NCI-H2196 treated with DMSO at 0.1 percent for 48 hours (cell line): ENCODE results near the gene DNAJB11.
"Not testable (repeated sequence)": the region's sequence is repeated elsewhere in the genome, so short reads cannot be mapped to it uniquely, and the experiment has no call there.

Source experiments
- DNase-seq: peaks from one replicate; lab custom pipeline; 2025; ENCODE audit not compliant: unreplicated experiment; lab: John Stamatoyannopoulos, UW

The DNAJB11 gene

DNA sequence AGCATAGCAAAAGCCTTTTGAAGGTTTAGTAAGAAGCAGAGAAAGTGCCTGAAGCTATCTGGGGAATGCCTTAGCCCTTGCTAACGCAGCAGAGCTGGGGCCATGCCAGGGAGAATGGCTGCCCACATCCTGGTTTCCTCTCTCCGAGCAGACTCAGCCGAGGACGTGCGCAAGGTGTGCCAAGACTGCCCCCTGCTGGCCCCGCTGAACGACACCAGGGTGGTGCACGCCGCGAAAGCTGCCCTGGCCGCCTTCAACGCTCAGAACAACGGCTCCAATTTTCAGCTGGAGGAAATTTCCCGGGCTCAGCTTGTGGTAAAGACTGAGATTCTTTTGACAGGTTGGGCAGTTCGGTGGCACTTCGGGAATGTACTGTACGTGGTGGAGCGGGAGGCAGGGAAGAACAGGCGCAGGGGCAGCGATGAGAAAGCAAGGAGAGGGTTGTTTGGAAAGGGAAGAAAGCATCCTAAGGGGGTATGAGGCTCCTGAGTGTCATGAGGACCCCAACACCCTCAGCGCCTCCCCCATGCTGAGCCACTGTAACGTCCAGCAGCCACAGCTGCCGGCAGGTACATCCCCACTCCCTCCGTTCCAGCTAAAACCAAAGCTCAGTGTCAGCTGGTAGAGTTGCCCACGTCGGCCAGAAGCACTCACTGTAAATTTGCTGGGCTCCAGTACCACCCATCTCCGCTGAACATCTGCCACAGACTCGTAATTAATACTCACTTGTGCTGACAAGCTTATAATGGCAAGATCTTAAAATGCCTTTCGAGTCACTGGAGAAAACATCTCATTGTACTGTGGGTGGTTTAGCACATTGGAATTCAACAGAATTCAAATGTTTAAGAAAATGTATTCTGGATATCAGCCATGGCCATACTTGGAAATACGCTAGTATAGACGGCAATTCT is 46.8 kb downstream of the DNAJB11 start:
- peak; percentile 99 for DNase-seq

DNA sequence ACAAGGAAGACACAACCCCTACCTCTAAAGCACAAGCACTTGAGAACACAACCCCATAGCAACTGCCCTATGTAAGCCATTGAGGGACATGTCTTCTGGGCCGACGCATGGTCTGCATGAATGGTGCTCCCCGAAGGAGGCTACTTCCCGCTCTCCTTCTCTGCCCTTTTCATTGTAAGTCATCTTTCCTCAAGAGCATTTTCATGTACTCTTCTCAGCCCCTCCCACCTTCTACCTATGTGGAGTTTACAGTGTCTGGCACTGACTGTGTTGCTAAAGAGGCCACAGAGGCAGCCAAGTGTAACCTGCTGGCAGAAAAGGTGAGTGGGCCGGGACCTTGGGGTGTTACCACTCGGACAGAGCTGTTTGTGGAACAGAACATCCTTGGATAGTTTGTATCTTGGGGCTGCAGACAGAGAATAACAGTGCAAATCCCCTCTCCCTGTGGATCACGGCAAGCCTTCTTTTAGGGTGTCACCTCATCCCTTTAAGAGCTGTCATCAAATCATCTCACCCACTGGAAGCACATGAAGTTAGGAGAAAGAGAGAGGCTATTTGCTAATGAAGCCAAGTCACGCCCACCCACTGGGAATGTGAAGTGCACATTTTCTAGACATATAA is 47.9 kb downstream of the DNAJB11 start:
- no peak for DNase-seq

DNA sequence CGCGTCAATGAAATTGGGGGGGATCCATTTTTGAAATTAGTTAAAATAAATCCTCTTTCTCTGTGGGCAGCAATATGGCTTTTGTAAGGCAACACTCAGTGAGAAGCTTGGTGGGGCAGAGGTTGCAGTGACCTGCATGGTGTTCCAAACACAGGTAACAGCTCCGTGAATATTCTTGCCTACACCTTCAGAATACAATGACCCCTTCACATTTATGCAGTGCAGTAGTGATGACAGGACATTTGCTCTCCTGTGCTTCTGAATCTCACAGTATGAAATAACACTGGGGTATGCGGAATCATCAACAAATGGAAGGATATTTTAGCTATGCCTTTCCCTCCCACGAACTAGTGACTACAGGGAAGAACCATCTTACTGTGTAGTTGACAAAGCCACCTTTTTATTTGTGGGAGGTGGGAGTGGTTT is 49.3 kb downstream of the DNAJB11 start:
- DNase-seq, result no peak

DNA sequence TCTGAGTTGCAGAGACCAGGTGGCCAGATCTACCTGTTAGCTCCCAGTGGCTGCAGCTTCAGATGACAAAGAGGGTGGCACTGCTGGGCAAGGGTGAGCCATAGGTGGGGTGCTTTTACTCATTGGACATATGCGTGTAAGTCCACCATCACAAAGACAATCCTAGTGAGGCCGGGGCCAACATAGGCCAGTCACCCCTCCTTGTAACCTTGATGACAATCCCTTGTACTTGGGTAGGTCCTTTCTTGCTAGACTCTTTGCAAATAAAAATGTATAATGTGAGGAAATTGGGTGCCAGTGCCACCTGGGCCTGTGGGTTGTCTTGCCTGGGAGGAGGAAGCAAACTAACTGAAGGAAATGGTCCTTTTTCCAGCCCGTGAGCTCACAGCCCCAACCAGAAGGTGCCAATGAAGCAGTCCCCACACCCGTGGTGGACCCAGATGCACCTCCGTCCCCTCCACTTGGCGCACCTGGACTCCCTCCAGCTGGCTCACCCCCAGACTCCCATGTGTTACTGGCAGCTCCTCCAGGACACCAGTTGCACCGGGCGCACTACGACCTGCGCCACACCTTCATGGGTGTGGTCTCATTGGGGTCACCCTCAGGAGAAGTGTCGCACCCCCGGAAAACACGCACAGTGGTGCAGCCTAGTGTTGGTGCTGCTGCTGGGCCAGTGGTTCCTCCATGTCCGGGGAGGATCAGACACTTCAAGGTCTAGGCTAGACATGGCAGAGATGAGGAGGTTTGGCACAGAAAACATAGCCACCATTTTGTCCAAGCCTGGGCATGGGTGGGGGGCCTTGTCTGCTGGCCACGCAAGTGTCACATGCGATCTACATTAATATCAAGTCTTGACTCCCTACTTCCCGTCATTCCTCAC is 49.9 kb downstream of the DNAJB11 start:
- no peak for DNase-seq

DNA sequence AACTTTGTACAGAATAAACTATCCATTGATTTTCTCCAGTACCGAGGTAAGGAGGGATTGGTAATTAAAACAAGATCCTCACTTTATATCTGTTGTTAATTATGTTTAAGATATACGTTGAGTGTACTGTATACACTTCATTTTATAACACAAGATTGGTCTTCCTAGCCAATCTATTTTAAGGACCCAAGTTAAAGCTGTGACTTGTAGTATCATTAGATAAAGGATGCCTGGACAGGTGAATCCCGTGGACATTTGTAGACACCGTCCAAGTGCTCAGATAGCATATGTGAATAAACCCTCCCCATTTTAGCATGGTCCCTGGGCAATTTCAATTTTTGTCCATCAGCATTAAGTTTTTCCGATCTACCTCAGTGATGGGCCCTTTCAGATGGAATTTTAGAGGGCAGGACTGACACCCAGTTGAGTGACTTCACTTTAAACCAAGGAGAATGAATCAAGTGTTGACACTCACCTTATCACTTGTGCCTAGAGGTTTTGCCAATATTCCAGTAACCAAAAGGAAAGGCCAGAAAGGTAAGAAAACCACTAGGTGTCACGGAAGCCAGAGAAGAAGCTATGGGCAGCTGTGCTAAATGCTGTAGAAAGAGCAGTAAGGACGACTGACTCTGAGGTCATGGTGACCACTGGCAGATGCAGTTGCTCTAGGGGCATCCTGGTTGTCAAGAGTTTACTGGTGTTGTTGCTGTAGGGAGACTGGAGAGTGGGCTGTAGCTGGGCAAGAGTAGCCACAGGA is 51.6 kb downstream of the DNAJB11 start:
- no peak for DNase-seq

DNA sequence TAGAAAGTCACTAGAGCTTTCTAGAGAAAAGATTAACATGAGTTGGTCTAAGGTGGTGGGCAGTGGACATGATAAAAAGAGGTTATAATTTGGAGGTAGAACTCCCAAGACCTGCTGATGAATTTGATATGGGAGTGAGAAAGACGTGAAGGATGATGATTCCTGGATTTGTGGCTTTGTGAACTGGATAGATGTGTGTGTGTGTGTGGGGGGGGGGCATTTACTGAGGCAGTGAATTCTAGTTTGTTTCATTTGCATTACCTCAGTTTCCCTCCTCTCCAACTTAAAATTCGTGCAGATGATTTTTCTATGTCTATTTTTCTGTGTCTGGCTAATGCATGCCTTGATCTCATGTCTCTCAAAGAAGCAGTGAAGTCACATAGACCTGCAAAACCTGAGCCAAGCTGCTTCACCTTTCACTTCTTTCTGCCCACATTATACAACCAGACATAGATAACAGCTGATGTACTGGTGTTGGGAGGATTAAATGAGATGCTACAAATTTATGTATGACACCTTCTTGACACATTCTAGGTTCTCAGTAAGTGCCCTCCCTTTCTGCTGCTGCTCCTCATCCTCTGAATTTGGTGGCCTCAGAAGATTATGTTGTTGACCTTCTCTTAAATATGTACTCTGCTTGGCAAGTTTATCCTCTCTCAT is 52.3 kb downstream of the DNAJB11 start:
- no peak for DNase-seq

DNA sequence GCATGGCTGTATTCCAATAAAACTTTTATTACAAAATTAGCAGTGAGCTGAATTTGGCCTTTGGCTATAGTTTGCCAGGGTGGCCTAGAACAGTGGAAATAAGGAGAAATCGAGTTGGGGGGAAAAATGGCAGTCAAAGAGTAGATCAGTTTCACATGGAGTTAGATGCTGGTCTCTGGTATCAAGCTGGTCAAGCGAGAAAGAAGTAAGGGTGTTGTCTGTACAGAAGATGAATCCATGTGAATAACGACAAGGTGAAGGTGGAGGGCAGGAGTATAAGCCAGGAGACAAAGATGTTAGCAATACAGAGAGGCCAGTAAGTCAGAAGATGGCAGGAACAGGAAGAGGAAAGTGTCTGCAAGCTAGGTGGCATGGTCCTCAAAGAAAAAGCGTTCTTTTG is 54.1 kb downstream of the DNAJB11 start:
- no peak for DNase-seq

DNA sequence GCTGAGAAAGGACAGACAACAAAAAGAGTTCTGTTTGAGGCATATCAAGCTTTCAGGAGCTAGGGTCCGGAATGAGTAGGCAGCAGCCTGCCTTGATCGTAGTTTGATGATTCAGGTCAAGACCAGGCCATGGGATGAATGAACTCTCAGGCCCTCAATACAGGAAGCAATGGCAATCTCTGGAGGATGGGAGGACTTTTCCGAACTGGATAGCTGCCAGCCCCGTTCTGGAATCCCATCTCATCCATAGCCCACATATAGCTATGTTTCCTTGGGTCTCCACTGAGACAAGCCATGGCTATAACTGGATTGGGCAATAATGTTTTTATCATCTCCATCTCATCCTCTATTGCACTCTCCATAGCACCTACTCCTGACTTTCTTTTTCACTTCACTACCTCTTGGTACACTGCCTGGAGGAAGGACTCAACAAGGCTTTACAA is 55.1 kb downstream of the DNAJB11 start:
- no peak for DNase-seq

DNA sequence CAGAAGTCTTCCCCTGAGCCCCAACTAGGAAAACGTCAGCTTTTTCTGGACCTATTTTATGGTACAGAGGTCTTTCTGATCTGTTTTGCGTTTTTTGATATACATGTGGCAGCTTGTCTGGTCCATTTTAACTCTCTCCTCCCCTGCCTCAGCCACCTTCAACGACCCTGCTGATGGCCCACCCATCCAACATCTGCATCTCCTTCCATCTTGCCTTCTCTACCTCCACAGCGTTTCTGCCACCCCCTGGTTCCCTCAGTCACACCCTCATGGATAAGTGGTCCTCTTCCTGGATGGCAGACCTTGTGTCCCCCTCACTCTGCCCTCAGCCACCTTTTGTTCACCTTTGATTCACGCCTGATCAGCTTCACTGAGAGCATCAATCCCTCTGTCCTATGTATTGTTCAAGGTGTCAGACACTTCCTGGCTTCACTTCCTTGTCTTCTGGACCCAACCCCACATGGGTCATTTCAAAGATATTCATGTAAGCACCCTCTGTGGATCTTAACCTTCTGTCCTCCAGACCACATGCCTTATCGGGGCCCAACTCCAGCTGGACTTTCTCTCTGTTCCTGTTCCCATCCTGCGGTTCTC is 55.8 kb downstream of the DNAJB11 start:
- no peak for DNase-seq

DNA sequence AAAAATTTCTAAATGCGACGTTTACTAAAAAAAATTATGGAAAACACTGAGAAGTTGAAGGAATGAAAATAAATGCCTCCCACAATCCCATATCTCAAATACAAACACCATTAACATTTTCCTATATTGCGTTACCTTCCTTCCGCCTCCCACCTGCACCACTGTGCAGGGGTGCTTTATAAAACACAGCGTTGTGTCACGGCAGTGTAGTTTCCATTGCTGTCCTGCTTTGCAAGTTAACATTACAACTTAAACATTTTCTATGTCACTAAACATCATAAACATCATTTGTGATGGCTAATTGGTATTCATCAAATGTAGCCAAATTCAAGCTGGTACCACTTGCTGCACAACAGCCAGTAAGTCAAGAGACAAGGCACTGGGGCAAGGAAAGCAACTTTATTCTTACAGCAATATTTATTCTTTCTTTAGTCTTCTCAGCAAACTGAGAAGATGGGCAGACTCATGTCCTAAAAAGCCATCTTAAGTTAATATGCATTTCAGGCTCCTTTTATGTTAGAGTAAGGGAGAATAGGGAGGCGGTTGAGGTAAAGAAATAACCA is 57.4 kb downstream of the DNAJB11 start:
- DNase-seq, result no peak

DNA sequence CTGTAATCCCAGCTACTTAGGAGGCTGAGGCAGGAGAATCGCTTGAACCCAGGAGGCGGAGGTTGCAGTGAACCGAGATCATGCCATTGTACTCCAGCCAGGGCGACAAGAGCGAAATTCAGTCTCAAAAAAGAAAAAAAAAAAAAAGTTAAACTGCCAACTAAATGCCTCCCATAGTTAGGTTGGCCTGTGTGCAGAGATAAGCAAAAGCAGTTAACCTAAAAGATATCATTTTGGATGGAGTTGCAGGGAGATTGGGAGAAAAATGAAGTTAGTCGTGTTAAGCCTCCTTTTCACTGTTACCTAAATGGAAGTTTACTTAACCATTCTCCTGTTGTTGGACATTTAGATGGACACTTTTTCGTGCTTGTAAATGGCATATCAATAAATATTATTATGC is 58.2 kb downstream of the DNAJB11 start:
- no peak for DNase-seq

DNA sequence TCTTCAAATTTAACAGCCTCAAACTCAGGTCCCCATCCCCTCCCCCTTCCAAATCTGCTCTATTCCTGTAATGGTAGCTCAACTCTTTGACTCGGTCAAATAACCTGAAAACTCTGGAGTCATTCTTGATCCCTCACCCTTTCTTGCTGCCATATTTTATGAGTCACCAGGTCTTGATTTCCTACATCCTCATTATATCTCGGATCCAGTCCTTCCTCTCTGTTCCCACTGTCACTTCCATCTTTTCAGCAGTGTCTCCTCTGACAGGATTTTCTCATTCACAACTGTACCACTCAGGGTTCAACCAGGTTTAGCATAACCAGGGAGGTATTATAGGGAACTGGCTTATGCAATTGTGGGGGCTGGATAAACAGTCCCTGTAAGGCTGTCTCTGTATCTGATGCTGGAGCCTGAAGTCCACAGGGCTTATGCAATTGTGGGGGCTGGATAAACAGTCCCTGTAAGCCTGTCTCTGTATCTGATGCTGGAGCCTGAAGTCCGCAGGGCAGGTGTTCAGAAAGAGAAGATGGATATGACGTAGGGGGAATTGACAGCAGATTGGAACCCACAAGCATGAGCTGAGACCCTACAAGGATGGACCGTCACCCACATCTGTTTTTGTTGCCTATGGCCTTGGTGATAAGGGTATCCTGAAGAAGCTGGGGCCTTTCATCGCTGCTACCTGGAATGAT is 60.6 kb downstream of the DNAJB11 start:
- no peak for DNase-seq

DNA sequence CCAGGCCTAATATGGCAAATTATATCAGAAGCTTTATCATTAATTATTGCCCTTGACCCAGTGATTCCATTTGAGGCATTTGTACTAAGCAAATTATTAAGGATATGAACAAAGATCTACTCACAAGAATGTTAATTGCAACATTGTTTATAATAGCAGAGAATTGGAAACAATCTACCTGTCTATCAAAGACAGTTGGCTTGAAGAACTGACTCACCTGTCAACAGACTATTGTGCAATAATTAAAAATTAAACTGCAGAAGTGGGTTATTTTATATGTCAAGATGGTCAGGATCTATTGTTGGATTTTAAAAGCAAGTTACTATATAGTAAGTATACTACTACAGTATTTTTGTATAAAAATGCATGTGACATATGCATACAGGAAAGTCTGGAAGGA is 63.0 kb downstream of the DNAJB11 start:
- DNase-seq, result no peak

DNA sequence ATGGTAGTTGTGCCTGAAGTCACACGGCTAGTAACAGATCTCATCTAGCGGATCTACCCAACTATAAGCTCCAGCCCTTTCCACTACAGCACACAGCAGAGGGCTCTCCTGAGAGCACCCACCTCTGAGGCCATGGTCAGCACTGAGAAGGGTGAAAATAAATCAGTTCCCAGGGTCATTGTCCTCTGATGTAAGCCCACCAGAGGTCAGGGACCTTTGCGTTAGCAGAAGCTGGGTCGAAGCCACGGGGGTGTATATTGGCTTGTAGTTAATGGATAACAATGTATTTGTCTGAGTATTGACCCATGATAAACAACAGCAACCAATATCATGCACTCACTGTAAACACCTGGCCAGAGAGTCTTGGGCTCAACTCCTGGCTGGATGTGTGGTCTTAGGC is 63.7 kb downstream of the DNAJB11 start:
- not testable (repeated sequence) for DNase-seq
